Gastrocnemius medialis (tissue), 4 donors: ENCODE results near the gene NLRP6. TPM values are rescaled to one million over a fixed set of nuclear protein-coding genes. Genes with fewer than 3 reads are reported as not detected.
A peak's percentile ranks its signal among the peaks of the same experiment; 100 is the strongest.
"Not testable (repeated sequence)": the region's sequence is repeated elsewhere in the genome, so short reads cannot be mapped to it uniquely, and the experiment has no call there.

Source experiments
- ATAC-seq, 2 donors: fragments of 150-250 bp; one replicate each; pipeline ENCODE4 v1.9.1; 2016
- DNase-seq, 2 donors: peaks; one replicate each; pipeline ENCODE4 v3.0.0-alpha.2; 2019
- H3K27ac ChIP-seq, 4 donors: fragments of 200-600 bp; sonication (generic); 1 replicate in 1 of 4; 2 replicates in 3 of 4; pipeline ENCODE4 v1.5.1; 2016 to 2018; ENCODE audit warnings: mild to moderate bottlenecking in 2 of 4, moderate library complexity in 1 of 4
- H3K27me3 ChIP-seq, 3 donors: fragments of 200-600 bp; sonication (generic) in 2 of 3; 1 replicate in 1 of 3; 2 replicates in 2 of 3; pipeline versions ENCODE4 v1.5.1 to v1.6.0; 2016 to 2019; ENCODE audit warnings: mild to moderate bottlenecking in 1 of 3, moderate library complexity in 1 of 3
- H3K36me3 ChIP-seq, 2 donors: fragments of 200-600 bp; sonication (generic) in 1 of 2; one replicate each; pipeline ENCODE4 v1.5.1; 2017 to 2018
- H3K4me1 ChIP-seq, 2 donors: fragments of 200-600 bp; sonication (generic) in 1 of 2; one replicate each; pipeline ENCODE4 v1.5.1; 2016 to 2017; ENCODE audit warnings: mild to moderate bottlenecking in 2 of 2
- H3K4me3 ChIP-seq, 4 donors: fragments of 200-600 bp; sonication (generic) in 3 of 4; 1 replicate in 1 of 4; 2 replicates in 3 of 4; pipeline ENCODE4 v1.5.1; 2016 to 2019; ENCODE audit warnings: mild to moderate bottlenecking in 2 of 4
- H3K9me3 ChIP-seq, 3 donors: fragments of 200-600 bp; sonication (generic) in 2 of 3; 1 replicate in 1 of 3; 2 replicates in 2 of 3; pipeline ENCODE4 v1.5.1; 2016 to 2019
- POLR2A ChIP-seq, 2 donors: fragments of 450-650 bp; IDR thresholded peaks; one replicate each; pipeline ENCODE4 v1.6.1; 2017; ENCODE audit warnings: antibody characterized with exemption in 2 of 2, mild to moderate bottlenecking in 2 of 2, moderate library complexity in 2 of 2
- in situ Hi-C, 4 donors: fragments of 200-750 bp; cut with MboI; loops; one replicate each; pipeline versions ENCODE4 v1.15.0 to v1.8.0; 2017; ENCODE audit warnings: low sequenced_read_pairs in 4 of 4
- intact Hi-C: fragments of 100-400 bp; cut with DNase I; formaldehyde crosslinking; loops from one replicate; pipeline ENCODE4 v1.15.1; 2023; ENCODE audit warnings: low total_unique reads
- total RNA-seq, 4 donors: library from RNA; depleted of rRNA; stranded (reverse); fragments of >200 nt; gene quantifications; one replicate each; pipeline versions ENCODE4 v1.1.0 to v1.2.3, GENCODE V29; 2016
- TF ChIP-seq, protein P1 (sequence below), 5 experiments: fragments of 450-650 bp in 3 of 5; fragments of 200-600 bp in 2 of 5; sonication (generic) in 2 of 5; IDR thresholded peaks in 4 of 5; conservative IDR thresholded peaks in 1 of 5; 1 replicate in 4 of 5; 2 replicates in 1 of 5; pipeline ENCODE4 v1.5.1; 2016 to 2019; ENCODE audit warnings: antibody characterized with exemption in 5 of 5, mild to moderate bottlenecking in 3 of 5, moderate library complexity in 3 of 5

The NLRP6 gene
- total RNA-seq, 4 donors from 2014 or later: 0.09 TPM; not detected in 3

DNA sequence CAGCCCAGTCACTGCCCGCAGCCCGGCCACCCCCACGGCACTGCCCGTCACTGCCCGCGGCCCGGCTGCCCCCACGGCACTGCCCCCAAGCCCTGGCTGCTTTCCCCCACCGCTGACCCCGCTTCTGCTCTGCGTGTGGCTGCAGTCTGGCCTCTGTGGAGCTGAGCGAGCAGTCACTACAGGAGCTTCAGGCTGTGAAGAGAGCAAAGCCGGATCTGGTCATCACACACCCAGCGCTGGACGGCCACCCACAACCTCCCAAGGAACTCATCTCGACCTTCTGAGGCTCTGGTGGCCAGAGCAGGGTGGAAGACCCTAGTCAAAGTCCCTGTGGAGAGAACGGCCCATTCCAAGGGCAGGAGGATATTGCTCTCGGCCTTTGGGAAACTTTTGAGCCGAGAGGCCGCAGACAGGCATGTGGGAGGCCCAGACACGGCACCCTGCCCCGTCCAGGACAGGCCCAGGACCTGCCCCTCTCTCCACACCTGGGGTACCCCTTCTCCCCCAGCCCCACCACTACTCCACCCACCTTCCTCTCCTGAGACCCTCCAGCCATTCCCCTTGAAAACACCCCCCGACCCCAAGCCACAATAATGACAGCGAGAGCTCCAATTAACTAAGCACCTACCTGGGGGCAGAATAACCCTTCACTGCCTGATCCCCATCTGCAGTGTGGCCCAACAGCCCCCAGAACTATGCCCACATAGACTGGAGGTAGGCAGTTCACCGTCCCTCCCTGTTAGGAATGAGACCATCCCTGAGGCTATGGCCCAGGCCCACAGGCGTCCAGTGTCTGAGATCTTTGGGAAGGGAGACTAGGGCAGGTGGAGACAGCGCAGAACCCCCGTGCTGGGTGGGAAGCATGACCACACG lies 7.0 kb downstream of the NLRP6 start:
- no peak for ATAC-seq
- Histone ChIP-seq H3K4me3 (no peak overlapping the region), H3K4me1 (no peaks in the 10 kb centered on the region), H3K36me3 (no peaks in the 10 kb centered on the region), H3K27ac (no peak overlapping the region), H3K9me3 (no peaks in the 10 kb centered on the region), H3K27me3 (peaks cover 51 to 60% (median 56%) of the 10 kb centered on the region in 3 donors)
- intact Hi-C loops (loop anchor here (5.0 kb wide), 1 partner anchor 48 kb away; the partner anchor contains the start of genes PSMD13 and SIRT3), in situ Hi-C loops (no loop called here)
- TF ChIP-seq, protein P1, sequence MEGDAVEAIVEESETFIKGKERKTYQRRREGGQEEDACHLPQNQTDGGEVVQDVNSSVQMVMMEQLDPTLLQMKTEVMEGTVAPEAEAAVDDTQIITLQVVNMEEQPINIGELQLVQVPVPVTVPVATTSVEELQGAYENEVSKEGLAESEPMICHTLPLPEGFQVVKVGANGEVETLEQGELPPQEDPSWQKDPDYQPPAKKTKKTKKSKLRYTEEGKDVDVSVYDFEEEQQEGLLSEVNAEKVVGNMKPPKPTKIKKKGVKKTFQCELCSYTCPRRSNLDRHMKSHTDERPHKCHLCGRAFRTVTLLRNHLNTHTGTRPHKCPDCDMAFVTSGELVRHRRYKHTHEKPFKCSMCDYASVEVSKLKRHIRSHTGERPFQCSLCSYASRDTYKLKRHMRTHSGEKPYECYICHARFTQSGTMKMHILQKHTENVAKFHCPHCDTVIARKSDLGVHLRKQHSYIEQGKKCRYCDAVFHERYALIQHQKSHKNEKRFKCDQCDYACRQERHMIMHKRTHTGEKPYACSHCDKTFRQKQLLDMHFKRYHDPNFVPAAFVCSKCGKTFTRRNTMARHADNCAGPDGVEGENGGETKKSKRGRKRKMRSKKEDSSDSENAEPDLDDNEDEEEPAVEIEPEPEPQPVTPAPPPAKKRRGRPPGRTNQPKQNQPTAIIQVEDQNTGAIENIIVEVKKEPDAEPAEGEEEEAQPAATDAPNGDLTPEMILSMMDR (IDR thresholded peaks at IDR 0.05 in 4 of 5, conservative IDR thresholded peaks at IDR 0.05 in 1 of 5): no peak
- no peak for TF ChIP-seq POLR2A (IDR thresholded peaks at IDR 0.05)
- DNase-seq: no peak

DNA sequence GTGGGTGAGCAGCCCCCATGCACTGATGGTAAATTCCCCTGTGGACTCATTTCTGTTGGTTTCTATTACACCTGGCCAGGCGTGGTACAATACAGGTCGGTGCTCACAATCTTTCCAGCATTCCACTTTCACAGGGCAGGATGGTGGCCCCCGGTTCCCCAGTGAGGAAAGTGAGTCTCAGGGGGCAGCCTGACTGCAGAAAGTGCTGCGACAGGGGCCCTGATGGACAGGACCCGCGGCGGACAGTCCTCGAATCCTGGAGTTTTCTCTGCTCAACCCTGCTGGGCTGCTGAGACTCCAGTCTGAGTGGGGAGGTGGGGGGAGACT lies 7.7 kb downstream of the NLRP6 start:
- Histone ChIP-seq H3K4me3 (no peak overlapping the region), H3K36me3 (no peaks in the 10 kb centered on the region), H3K9me3 (no peaks in the 10 kb centered on the region), H3K4me1 (no peaks in the 10 kb centered on the region), H3K27me3 (peaks cover 45 to 54% (median 50%) of the 10 kb centered on the region in 3 donors), H3K27ac (no peak overlapping the region)
- in situ Hi-C loops: no loop called here
- DNase-seq (no peak), ATAC-seq (no peak)
- TF ChIP-seq POLR2A (IDR thresholded peaks at IDR 0.05): no peak
- TF ChIP-seq, protein P1 (IDR thresholded peaks at IDR 0.05 in 4 of 5, conservative IDR thresholded peaks at IDR 0.05 in 1 of 5): no peak
- intact Hi-C loops: loop anchor here (5.0 kb wide), 1 partner anchor 49 kb away; the partner anchor contains the start of genes PSMD13 and SIRT3

DNA sequence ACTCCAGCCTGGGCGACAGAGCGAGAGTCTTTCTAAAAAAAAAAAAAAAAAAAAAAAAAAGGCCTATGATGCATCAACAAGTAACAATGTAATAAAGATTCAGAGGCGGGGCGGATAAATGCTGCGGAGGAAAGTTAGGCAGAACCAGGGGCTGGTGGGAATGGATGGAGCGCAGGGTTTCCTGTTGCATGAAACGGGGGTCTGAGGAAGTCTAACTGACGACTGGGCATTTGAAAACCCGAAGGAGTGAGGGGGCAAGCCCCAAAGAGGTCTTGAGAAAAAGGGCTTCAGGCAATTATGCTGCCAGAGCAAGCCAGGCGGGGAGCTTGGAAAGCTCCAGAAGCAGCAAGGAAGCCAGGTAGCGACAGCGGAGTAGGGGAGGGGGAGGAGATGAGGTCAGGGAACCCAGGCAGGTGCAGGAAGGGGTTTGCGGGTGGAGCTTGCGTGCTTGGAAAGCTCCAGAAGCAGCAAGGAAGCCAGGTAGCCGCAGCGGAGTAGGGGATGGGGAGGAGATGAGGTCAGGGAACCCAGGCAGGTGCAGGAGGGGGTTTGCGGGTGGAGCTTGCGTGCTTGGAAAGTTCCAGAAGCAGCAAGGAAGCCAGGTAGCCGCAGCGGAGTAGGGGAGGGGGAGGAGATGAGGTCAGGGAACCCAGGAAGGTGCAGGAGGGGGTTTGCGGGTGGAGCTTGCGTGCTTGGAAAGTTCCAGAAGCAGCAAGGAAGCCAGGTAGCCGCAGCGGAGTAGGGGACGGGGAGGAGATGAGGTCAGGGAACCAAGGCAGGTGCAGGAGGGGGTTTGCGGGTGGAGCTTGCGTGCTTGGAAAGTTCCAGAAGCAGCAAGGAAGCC lies 9.0 kb downstream of the NLRP6 start:
- ATAC-seq, DNase-seq, H3K4me3 ChIP-seq, H3K9me3 ChIP-seq, in situ Hi-C loops, H3K36me3 ChIP-seq, H3K4me1 ChIP-seq, H3K27ac ChIP-seq: not testable (repeated sequence)
- H3K27me3 ChIP-seq: peaks cover 32 to 41% (median 37%) of the 10 kb centered on the region in 3 donors
- intact Hi-C loops: loop anchor here (5.0 kb wide), 1 partner anchor 50 kb away; the partner anchor contains the start of genes PSMD13 and SIRT3

DNA sequence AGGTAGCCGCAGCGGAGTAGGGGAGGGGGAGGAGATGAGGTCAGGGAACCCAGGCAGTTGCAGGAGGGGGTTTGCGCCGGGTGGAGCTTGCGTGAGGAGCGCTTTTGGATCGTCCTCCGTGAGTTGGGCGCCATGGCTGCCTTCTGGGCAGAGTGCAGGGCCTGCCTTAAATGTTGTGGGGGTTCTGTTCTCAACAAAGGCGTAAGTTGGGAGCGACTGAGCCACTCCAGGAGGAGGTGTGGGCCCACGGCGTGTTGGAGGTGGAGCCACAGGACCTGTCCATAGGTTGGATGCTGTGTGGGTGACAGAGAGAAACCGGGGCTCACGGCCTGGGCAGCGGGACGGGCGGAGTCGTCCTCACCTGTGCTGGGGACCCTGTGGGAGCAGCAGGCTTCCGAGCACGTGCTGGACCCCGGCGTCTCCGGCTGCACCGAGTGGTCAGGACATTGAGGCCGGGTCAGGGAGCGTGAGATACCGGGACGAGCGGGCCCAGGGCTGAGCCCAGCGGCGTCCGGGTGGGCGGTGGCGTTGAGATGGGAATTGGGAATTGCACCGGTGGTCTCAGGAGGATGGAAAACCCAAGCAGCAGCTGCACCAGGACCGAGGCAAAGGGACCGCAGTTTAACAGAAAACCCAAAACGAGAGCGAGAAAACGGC lies 9.7 kb downstream of the NLRP6 start:
- no peak for TF ChIP-seq POLR2A (IDR thresholded peaks at IDR 0.05)
- intact Hi-C loops (loop anchor here (5.0 kb wide), 1 partner anchor 51 kb away; the partner anchor contains the start of genes PSMD13 and SIRT3), in situ Hi-C loops (no loop called here)
- ATAC-seq: no peak
- H3K4me3 ChIP-seq: peak overlapping the region; percentile 56 to 62 (median 58)
- H3K4me1 ChIP-seq: no peaks in the 10 kb centered on the region
- peaks cover 26 to 33% (median 29%) of the 10 kb centered on the region in 3 donors for H3K27me3 ChIP-seq
- no peaks in the 10 kb centered on the region for H3K9me3 ChIP-seq
- DNase-seq: peak in 1 of 2 donors; percentile 9
- no peaks in the 10 kb centered on the region for H3K36me3 ChIP-seq
- H3K27ac ChIP-seq: peak overlapping the region in 1 of 4 donors; percentile 7
